Fibroblast of pulmonary artery (primary cell): ENCODE data around the gene ARHGAP24.
"Not testable (repeated sequence)": the region's sequence is repeated elsewhere in the genome, so short reads cannot be mapped to it uniquely, and the experiment has no call there.

Experiments used
- DNase-seq: peaks from one replicate; pipeline ENCODE4 v3.0.0-alpha.2; 2010; ENCODE audit warnings: low read depth
- H3K4me3 ChIP-seq: replicated peaks from 2 replicates; pipeline ENCODE4 v1.5.1; 2011; ENCODE audit warnings: low read depth, mild to moderate bottlenecking, control low read depth, low read length, moderate library complexity
- CTCF ChIP-seq: IDR thresholded peaks from 2 replicates; pipeline ENCODE4 v1.5.1; 2011; ENCODE audit warnings: mild to moderate bottlenecking, control low read depth, low read length, inconsistent platforms; ENCODE audit errors: missing control alignments

ARHGAP24 gene

GRCh38 chr4:85658766-85659439 lies 184.0 kb downstream of the ARHGAP24 start:
- TF ChIP-seq CTCF, result peak; percentile 31
- peak; percentile 27 for DNase-seq

GRCh38 chr4:85659610-85660218 lies 184.8 kb downstream of the ARHGAP24 start:
- TF ChIP-seq CTCF, result no peak
- H3K4me3 ChIP-seq, result no peak overlapping the region
- DNase-seq, result no peak

More at GRCh38 chr4:85658766-85659439, 184.0 kb downstream of the ARHGAP24 start:
- H3K4me3 ChIP-seq, result no peak overlapping the region

GRCh38 chr4:85666625-85667024 lies 191.7 kb downstream of the ARHGAP24 start:
- DNase-seq, H3K4me3 ChIP-seq: not testable (repeated sequence)

GRCh38 chr4:85669204-85669603 lies 194.3 kb downstream of the ARHGAP24 start:
- H3K4me3 ChIP-seq, result no peak overlapping the region
- DNase-seq, result no peak
- no peak for TF ChIP-seq CTCF

GRCh38 chr4:85669992-85670548 lies 195.1 kb downstream of the ARHGAP24 start:
- no peak for TF ChIP-seq CTCF
- no peak for DNase-seq
- H3K4me3 ChIP-seq, result no peak overlapping the region

- TF ChIP-seq CTCF, result no peak
- no peak overlapping the region for H3K4me3 ChIP-seq
- no peak for DNase-seq
Measured at GRCh38 chr4:85671120-85671519, 196.2 kb downstream of the ARHGAP24 start.

- H3K4me3 ChIP-seq, result no peak overlapping the region
- no peak for DNase-seq
- TF ChIP-seq CTCF, result no peak
Measured at GRCh38 chr4:85672116-85672515, 197.2 kb downstream of the ARHGAP24 start.
